Measurements from ENCODE around the gene AKNA.

The AKNA gene

DNA sequence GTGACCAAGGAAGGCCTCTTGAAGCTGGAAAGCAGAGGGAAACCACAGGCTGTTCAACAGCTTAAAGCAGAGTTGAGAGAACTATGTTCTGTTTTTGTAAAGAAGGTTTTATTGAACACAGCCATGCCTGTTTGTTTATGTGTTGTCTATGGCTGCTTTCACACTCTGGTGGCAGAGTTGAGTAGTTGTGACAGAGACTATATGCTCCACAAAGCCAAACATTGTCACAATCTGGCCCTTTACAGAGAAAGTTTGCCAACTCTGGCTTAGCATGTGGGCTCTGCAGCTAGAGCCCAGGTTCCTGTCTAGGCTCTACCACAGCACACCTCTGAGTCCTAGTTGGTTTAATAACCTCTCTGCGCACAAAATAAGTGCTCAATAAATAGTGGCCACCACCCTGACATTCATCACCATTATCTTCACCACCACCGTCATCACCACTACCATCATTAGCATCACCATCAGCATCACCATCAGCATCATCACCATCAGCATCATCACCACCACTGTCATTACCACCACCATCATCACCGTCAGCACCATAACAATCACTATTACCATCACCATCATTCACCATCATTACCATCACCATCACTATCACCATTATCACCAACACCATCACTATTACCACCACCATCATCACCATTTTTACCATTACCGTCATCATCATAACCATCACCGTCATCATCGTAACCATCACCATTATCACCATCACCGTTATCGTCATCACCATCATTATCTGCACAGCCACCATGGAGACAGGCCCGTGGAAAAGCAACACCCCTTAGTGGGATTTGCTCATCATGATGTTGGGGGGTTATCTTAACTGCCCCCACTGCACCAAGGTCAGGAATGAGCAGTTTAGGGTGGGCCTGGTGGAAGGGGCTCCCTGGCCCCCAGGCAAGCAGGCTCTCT lies 18.3 kb downstream of the AKNA start:
- peaks cover 91% of the 10 kb centered on the region for H3K4me1 Mint-ChIP-seq (ENCODE audit: low read depth)
- no peak for DNase-seq
- no peaks in the 10 kb centered on the region for H3K9me3 Mint-ChIP-seq
- peaks cover 93% of the 10 kb centered on the region for H3K36me3 Mint-ChIP-seq (ENCODE audit: low read depth)
- H3K27me3 Mint-ChIP-seq = no peaks in the 10 kb centered on the region
- H3K4me3 Mint-ChIP-seq = no peak overlapping the region
- peak overlapping the region; percentile 72 for H3K27ac Mint-ChIP-seq

- Mint-ChIP-seq H3K4me3 (no peak overlapping the region), H3K36me3 (ENCODE audit: low read depth) (peaks cover 93% of the 10 kb centered on the region), H3K9me3 (no peaks in the 10 kb centered on the region)
These were observed 19.8 kb downstream of the AKNA start for GRCh38 chr9:114367772-114368569.

GRCh38 chr9:114367366-114367765 lies 20.4 kb downstream of the AKNA start:
- Mint-ChIP-seq H3K27ac (peak overlapping the region; percentile 92), H3K4me1 (ENCODE audit: low read depth) (peaks cover 92% of the 10 kb centered on the region), H3K36me3 (ENCODE audit: low read depth) (peaks cover 93% of the 10 kb centered on the region), H3K4me3 (peak overlapping the region; percentile 21), H3K9me3 (no peaks in the 10 kb centered on the region), H3K27me3 (no peaks in the 10 kb centered on the region)
- DNase-seq = no peak

More at GRCh38 chr9:114367772-114368569, 19.8 kb downstream of the AKNA start:
- peak overlapping the region; percentile 92 for H3K27ac Mint-ChIP-seq
- DNase-seq = no peak
- no peaks in the 10 kb centered on the region for H3K27me3 Mint-ChIP-seq
- peaks cover 92% of the 10 kb centered on the region for H3K4me1 Mint-ChIP-seq (ENCODE audit: low read depth)

- peak overlapping the region; percentile 92 for H3K27ac Mint-ChIP-seq
- peak overlapping the region; percentile 21 for H3K4me3 Mint-ChIP-seq
- no peaks in the 10 kb centered on the region for H3K27me3 Mint-ChIP-seq
- no peak for DNase-seq
- no peaks in the 10 kb centered on the region for H3K9me3 Mint-ChIP-seq
- H3K36me3 Mint-ChIP-seq (ENCODE audit: low read depth) = peaks cover 93% of the 10 kb centered on the region
- peaks cover 88% of the 10 kb centered on the region for H3K4me1 Mint-ChIP-seq (ENCODE audit: low read depth)
These were observed 21.3 kb downstream of the AKNA start for GRCh38 chr9:114366334-114367128.

DNA sequence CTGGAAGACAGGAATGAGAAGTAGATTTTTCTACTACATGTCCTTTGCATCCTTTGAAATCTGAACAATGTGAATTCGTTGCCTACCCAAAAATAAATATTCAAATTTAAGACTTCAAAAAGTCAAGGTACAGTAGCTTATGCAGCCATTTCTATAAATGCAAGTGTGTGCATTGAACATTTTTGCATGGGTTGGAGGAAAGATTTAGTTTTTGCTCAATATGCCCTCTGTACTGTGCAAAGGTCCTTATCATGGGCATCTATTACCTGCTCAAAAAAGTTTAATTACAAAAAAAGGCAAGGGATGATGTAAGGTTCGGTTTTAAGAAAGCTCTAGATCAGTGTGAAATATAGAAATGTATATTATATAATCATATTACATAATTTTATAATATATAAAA lies 22.6 kb downstream of the AKNA start:
- H3K27me3 Mint-ChIP-seq = no peaks in the 10 kb centered on the region
- peaks cover 94% of the 10 kb centered on the region for H3K36me3 Mint-ChIP-seq (ENCODE audit: low read depth)
- no peaks in the 10 kb centered on the region for H3K9me3 Mint-ChIP-seq
- DNase-seq = no peak
- H3K4me1 Mint-ChIP-seq (ENCODE audit: low read depth) = peaks cover 89% of the 10 kb centered on the region
- no peak overlapping the region for H3K4me3 Mint-ChIP-seq
- H3K27ac Mint-ChIP-seq = peak overlapping the region; percentile 94

DNA sequence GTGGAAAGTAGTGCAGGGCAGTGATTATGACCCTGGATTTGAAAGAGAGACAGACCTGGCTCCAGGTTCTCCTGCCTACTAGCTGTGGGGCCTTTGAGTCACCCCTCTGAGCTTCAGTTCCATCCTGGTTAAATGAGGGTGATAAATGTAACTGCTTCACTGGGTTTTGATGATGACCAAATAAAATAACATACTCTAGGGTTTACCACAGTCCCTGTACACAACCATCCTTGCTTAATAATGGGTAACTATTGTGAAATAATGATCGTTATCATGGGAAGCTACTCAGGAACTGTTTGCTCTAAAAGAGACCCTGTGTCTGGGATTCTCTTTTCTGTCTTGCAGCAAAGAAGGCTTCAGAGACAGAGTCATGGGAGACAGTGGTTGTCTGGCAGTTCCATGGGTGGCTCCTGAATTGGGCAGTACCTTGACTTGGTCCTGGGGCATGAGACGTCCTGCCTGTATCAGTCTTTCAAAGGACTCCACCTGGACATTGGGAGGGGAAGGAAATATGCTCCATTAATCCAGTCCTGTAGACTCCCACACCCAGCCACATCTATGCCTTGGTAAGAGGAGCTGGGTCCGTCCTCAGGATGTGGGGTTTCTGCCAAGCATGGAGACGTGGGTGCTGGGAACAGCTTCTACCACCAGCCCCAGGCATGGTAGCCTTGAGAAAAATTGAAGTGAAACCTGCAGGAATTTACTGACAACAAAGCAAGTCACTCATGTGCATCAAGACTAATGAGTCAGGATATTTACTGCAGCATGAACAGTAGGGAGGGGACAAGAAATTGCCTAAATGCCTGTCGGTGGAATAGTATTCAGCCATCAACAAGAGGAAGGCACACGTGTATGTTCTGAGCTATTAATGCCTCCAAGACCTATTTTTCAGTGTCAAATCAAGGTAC lies 23.4 kb downstream of the AKNA start:
- H3K9me3 Mint-ChIP-seq = no peaks in the 10 kb centered on the region
- no peak for DNase-seq
- no peaks in the 10 kb centered on the region for H3K27me3 Mint-ChIP-seq
- peak overlapping the region; percentile 15 for H3K4me3 Mint-ChIP-seq
- H3K4me1 Mint-ChIP-seq (ENCODE audit: low read depth) = peaks cover 89% of the 10 kb centered on the region
- H3K27ac Mint-ChIP-seq = peak overlapping the region; percentile 94
- H3K36me3 Mint-ChIP-seq (ENCODE audit: low read depth) = peaks cover 94% of the 10 kb centered on the region

GRCh38 chr9:114363424-114363823 lies 24.4 kb downstream of the AKNA start:
- no peaks in the 10 kb centered on the region for H3K9me3 Mint-ChIP-seq
- peaks cover 96% of the 10 kb centered on the region for H3K36me3 Mint-ChIP-seq (ENCODE audit: low read depth)
- no peak for DNase-seq
- no peaks in the 10 kb centered on the region for H3K27me3 Mint-ChIP-seq
- peak overlapping the region; percentile 94 for H3K27ac Mint-ChIP-seq
- H3K4me3 Mint-ChIP-seq = peak overlapping the region; percentile 37
- peaks cover 83% of the 10 kb centered on the region for H3K4me1 Mint-ChIP-seq (ENCODE audit: low read depth)

DNA sequence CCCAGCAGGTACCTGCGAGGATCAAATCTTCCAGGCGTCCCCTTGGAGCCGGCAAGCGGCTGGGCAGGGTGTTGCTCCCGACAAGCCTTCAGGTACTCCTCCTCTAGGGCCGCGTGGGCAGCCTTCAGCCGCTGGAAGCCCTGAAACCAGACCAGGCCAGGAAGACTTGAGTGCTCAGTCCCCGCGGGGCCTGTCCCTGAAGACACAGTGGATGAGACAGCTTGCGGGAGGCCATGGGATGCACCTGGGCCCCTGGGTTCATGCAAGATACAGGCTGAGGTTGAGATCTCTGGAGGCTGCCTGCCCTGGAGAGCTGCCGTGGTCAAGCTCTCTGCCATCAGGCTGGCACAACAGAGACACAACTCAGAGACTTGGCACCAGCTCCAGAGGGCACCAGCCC lies 25.4 kb downstream of the AKNA start:
- no peaks in the 10 kb centered on the region for H3K9me3 Mint-ChIP-seq
- peaks cover 78% of the 10 kb centered on the region for H3K4me1 Mint-ChIP-seq (ENCODE audit: low read depth)

GRCh38 chr9:114361542-114361941 lies 26.2 kb downstream of the AKNA start:
- no peak for DNase-seq
- Mint-ChIP-seq H3K36me3 (ENCODE audit: low read depth) (peaks cover 97% of the 10 kb centered on the region), H3K27ac (peak overlapping the region; percentile 94), H3K9me3 (no peaks in the 10 kb centered on the region), H3K27me3 (no peaks in the 10 kb centered on the region), H3K4me1 (ENCODE audit: low read depth) (peaks cover 71% of the 10 kb centered on the region), H3K4me3 (no peak overlapping the region)

More for the DNA sequence above, 25.4 kb downstream of the AKNA start:
- Mint-ChIP-seq H3K27ac (peak overlapping the region; percentile 94), H3K4me3 (no peak overlapping the region), H3K27me3 (no peaks in the 10 kb centered on the region), H3K36me3 (ENCODE audit: low read depth) (peaks cover 96% of the 10 kb centered on the region)
- DNase-seq = no peak

DNA sequence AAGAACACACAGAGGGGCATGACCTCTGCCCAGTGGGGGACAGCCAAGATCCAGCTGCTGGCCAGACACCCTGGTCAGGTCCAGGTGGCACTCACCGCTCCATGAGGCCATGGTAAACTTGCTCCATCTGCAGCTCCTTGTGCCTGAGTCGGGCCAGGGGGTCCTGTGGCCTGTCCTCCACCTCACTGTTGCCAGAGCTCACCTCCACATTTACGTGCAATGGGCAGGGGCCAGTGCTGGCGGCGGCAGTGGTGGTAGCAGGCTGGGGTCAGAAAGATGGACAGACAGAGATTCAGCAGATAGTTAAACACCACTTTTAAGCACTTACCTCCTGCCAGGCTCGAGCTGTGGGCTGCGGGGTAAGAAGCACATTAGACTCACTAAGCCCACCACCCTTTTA lies 28.0 kb downstream of the AKNA start:
- peaks cover 62% of the 10 kb centered on the region for H3K4me1 Mint-ChIP-seq (ENCODE audit: low read depth)
- no peak overlapping the region for H3K4me3 Mint-ChIP-seq
- peak overlapping the region; percentile 94 for H3K27ac Mint-ChIP-seq
- no peaks in the 10 kb centered on the region for H3K27me3 Mint-ChIP-seq
- H3K36me3 Mint-ChIP-seq (ENCODE audit: low read depth) = peaks cover 100% of the 10 kb centered on the region
- DNase-seq = no peak
- no peaks in the 10 kb centered on the region for H3K9me3 Mint-ChIP-seq

DNA sequence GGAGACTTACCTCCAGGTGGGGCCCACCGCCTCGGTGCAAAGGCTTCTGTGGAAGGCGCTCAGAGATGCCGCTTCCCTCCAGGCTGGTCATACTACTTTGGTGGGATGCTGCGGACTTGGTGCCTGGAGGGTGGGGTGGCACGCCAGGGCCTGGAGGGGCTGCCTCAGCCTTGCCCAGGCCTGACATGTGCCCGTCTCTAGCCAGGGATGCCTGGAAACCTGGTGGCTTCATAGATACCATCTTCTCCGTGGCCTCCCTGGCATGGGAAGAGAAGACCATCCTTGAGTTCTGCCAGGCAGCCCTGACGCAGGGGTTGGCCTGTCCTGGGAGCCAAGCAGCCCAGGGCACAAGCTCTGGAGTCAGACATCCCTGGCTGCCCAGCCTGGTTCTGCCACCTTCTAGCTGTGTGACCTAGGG lies 29.9 kb downstream of the AKNA start:
- Mint-ChIP-seq H3K36me3 (ENCODE audit: low read depth) (peaks cover 94% of the 10 kb centered on the region), H3K4me1 (ENCODE audit: low read depth) (peaks cover 53% of the 10 kb centered on the region), H3K9me3 (no peaks in the 10 kb centered on the region), H3K27me3 (no peaks in the 10 kb centered on the region), H3K4me3 (no peak overlapping the region), H3K27ac (peak overlapping the region; percentile 91)
- no peak for DNase-seq

- Mint-ChIP-seq H3K36me3 (ENCODE audit: low read depth) (peaks cover 94% of the 10 kb centered on the region), H3K27ac (peak overlapping the region; percentile 91), H3K27me3 (no peaks in the 10 kb centered on the region), H3K4me3 (no peak overlapping the region), H3K9me3 (no peaks in the 10 kb centered on the region), H3K4me1 (ENCODE audit: low read depth) (peaks cover 52% of the 10 kb centered on the region)
- no peak for DNase-seq
These were observed 30.4 kb downstream of the AKNA start for GRCh38 chr9:114357360-114357759.

DNA sequence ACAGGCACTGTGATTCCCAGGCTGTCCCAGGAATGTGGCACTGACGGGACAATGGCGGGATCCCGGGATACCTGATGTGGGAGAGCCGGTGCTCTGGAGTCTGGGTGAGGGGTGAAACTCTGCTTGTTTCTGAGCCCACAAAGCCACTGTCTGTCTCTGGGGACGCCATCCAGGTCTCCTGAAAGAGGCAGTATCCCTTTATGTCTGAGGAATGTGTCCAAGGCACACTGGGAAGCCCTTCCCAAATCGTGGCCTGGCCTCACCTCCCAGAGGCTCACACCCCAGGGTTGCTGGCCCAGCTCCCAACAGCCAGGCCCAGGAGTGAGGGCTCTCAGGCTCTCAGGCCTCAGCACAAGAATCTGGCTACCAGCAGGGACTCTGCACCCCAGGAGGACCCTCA lies 31.0 kb downstream of the AKNA start:
- Mint-ChIP-seq H3K27ac (peak overlapping the region; percentile 91), H3K4me3 (no peak overlapping the region), H3K27me3 (no peaks in the 10 kb centered on the region), H3K9me3 (no peaks in the 10 kb centered on the region), H3K36me3 (ENCODE audit: low read depth) (peaks cover 94% of the 10 kb centered on the region), H3K4me1 (ENCODE audit: low read depth) (peaks cover 54% of the 10 kb centered on the region)
- DNase-seq = no peak
